ENCODE results near the gene TAS1R3. TPM values are rescaled to one million over a fixed set of nuclear protein-coding genes. Genes with fewer than 3 reads are reported as not detected.

The TAS1R3 gene
- total RNA-seq, 4 donors from 2014 or later, result 0.21 to 1.2 (median 0.63) TPM

GRCh38 chr1:1342584-1343115 lies 11.6 kb downstream of the TAS1R3 start:
- peaks cover 0 to 46% (median 14%) of the 10 kb centered on the region in 3 donors for H3K36me3 ChIP-seq

GRCh38 chr1:1343811-1344421 lies 12.8 kb downstream of the TAS1R3 start:
- Histone ChIP-seq H3K4me1 (peaks cover 0 to 63% (median 45%) of the 10 kb centered on the region in 4 donors), H3K4me3 (no peak overlapping the region), H3K27ac (peak overlapping the region in 3 of 4 donors; percentile 60 to 91 (median 72)), H3K9me3 (no peaks in the 10 kb centered on the region), H3K36me3 (peaks cover 0 to 34% (median 3%) of the 10 kb centered on the region in 3 donors), H3K27me3 (no peaks in the 10 kb centered on the region)
- no peak for DNase-seq (ENCODE audit: low spot score in 2 of 2)
- TF ChIP-seq POLR2A (IDR thresholded peaks at IDR 0.05), result no peak
- no peak for TF ChIP-seq EP300 (IDR thresholded peaks at IDR 0.05)
- no peak for TF ChIP-seq CTCF (IDR thresholded peaks at IDR 0.05)
- whole genome bisulfite sequencing, 2 donors, result 75 to 83% methylated on average over 8 to 16 of the region's 24 CpGs

More at GRCh38 chr1:1342584-1343115, 11.6 kb downstream of the TAS1R3 start:
- no peak for DNase-seq (ENCODE audit: low spot score in 2 of 2)
- Histone ChIP-seq H3K4me3 (no peak overlapping the region), H3K27me3 (no peaks in the 10 kb centered on the region), H3K27ac (peak overlapping the region in 1 of 4 donors; percentile 27), H3K4me1 (peaks cover 0 to 55% (median 37%) of the 10 kb centered on the region in 4 donors), H3K9me3 (no peaks in the 10 kb centered on the region)
- TF ChIP-seq EP300 (IDR thresholded peaks at IDR 0.05) (no peak), CTCF (IDR thresholded peaks at IDR 0.05) (no peak), POLR2A (IDR thresholded peaks at IDR 0.05) (no peak)
- WGBS, 2 donors, result 71 to 83% methylated on average over 16 to 17 of the region's 18 CpGs

GRCh38 chr1:1344655-1345361 lies 13.7 kb downstream of the TAS1R3 start:
- Histone ChIP-seq H3K27me3 (no peaks in the 10 kb centered on the region), H3K9me3 (no peaks in the 10 kb centered on the region), H3K36me3 (peaks cover 0 to 25% (median 0%) of the 10 kb centered on the region in 3 donors), H3K27ac (peak overlapping the region in 3 of 4 donors; percentile 60 to 91 (median 72)), H3K4me1 (peaks cover 0 to 63% (median 45%) of the 10 kb centered on the region in 4 donors), H3K4me3 (peak overlapping the region in 1 of 4 donors; percentile 19)
- TF ChIP-seq EP300 (IDR thresholded peaks at IDR 0.05) (no peak), CTCF (IDR thresholded peaks at IDR 0.05) (peak in 3 of 5 experiments; percentile 13 to 30 (median 20)), POLR2A (IDR thresholded peaks at IDR 0.05) (no peak)
- DNase-seq (ENCODE audit: low spot score in 2 of 2), result no peak
- WGBS, 2 donors, result 63 to 80% methylated on average over 3 to 12 of the region's 15 CpGs

GRCh38 chr1:1345384-1345783 lies 14.3 kb downstream of the TAS1R3 start:
- no peaks in the 10 kb centered on the region for H3K27me3 ChIP-seq
- H3K36me3 ChIP-seq, result peaks cover 0 to 19% (median 0%) of the 10 kb centered on the region in 3 donors
- peak overlapping the region in 3 of 4 donors; percentile 60 to 91 (median 72) for H3K27ac ChIP-seq
- H3K4me3 ChIP-seq, result peak overlapping the region in 1 of 4 donors; percentile 19
- H3K4me1 ChIP-seq, result peaks cover 0 to 63% (median 45%) of the 10 kb centered on the region in 4 donors
- no peaks in the 10 kb centered on the region for H3K9me3 ChIP-seq
- 27 to 42% methylated on average over 8 to 13 of the region's 16 CpGs for WGBS, 2 donors
- no peak for TF ChIP-seq POLR2A (IDR thresholded peaks at IDR 0.05)
- TF ChIP-seq EP300 (IDR thresholded peaks at IDR 0.05), result no peak
- no peak for TF ChIP-seq CTCF (IDR thresholded peaks at IDR 0.05)
- DNase-seq (ENCODE audit: low spot score in 2 of 2), result no peak
